ENCODE data around the gene SCARB1.
A peak's percentile ranks its signal among the peaks of the same experiment; 100 is the strongest.

DNA sequence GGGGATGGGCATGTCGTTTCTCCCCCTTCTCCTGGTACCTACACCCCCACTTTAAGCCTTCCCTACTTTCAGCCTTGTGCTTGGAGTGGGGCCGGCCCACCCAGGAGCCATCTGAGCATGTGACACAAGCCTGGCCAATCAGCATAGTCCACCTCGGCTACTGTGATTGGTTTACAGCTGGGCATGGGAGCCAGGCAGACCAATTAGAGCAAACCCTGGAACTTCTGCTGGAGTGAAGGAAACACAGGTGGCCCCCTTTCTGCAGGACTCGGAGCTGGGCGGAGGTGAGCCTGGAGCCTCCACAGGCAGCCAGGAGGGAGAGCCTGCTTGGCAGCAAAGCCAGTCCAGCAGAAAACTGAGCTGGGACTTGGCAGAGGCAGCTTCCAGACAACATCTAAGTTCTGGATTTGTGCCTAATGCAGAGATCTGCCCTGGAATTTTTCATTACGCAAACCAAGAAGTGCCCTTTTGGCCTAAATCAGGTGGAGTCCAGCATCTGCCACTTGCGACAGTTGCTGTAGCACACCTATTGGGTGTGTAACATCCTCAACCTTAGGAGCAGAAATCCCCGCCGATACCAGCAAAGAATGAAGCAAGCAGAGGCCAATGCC, 59.5 kb downstream of the SCARB1 start:
- TF ChIP-seq, protein P1, sequence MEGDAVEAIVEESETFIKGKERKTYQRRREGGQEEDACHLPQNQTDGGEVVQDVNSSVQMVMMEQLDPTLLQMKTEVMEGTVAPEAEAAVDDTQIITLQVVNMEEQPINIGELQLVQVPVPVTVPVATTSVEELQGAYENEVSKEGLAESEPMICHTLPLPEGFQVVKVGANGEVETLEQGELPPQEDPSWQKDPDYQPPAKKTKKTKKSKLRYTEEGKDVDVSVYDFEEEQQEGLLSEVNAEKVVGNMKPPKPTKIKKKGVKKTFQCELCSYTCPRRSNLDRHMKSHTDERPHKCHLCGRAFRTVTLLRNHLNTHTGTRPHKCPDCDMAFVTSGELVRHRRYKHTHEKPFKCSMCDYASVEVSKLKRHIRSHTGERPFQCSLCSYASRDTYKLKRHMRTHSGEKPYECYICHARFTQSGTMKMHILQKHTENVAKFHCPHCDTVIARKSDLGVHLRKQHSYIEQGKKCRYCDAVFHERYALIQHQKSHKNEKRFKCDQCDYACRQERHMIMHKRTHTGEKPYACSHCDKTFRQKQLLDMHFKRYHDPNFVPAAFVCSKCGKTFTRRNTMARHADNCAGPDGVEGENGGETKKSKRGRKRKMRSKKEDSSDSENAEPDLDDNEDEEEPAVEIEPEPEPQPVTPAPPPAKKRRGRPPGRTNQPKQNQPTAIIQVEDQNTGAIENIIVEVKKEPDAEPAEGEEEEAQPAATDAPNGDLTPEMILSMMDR (IDR thresholded peaks at IDR 0.05), result peak in 1 of 3 experiments; percentile 8
- TF ChIP-seq POLR2A (IDR thresholded peaks at IDR 0.05; ENCODE audit: low read depth), result no peak

All from esophagus muscularis mucosa (tissue), 3 donors.